OCI-LY3 (cell line): ENCODE results near the gene PAK1.

Experiments used
- CTCF ChIP-seq: fragments of 200-600, 300-600 bp; sonication (generic); IDR thresholded peaks from 2 replicates; pipeline ENCODE4 v1.5.1; 2014; ENCODE audit warnings: antibody characterized with exemption, low read length, low read depth
- EZH2phosphoT487 ChIP-seq: fragments of 200-600 bp; shearing (Covaris generic); IDR thresholded peaks from 2 replicates; pipeline ENCODE4 v1.6.1; 2018; ENCODE audit warnings: antibody characterized with exemption, mixed run types, low read depth

GRCh38 chr11:77322506-77322905, 151.4 kb downstream of the PAK1 start:
- TF ChIP-seq CTCF (no peak), EZH2phosphoT487 (no peak)
